HG02623 (cell line): ENCODE measurements around the gene ANXA3.
"Not testable (repeated sequence)": the region's sequence is repeated elsewhere in the genome, so short reads cannot be mapped to it uniquely, and the experiment has no call there.

Experiments used
- ATAC-seq: cut with Tn5 transposase; IDR thresholded peaks from one replicate; pipeline ENCODE4 v1.9.1; 2021; ENCODE audit warnings: moderate library complexity; ENCODE audit not compliant: unreplicated experiment

Gene ANXA3, protein sequence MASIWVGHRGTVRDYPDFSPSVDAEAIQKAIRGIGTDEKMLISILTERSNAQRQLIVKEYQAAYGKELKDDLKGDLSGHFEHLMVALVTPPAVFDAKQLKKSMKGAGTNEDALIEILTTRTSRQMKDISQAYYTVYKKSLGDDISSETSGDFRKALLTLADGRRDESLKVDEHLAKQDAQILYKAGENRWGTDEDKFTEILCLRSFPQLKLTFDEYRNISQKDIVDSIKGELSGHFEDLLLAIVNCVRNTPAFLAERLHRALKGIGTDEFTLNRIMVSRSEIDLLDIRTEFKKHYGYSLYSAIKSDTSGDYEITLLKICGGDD

DNA sequence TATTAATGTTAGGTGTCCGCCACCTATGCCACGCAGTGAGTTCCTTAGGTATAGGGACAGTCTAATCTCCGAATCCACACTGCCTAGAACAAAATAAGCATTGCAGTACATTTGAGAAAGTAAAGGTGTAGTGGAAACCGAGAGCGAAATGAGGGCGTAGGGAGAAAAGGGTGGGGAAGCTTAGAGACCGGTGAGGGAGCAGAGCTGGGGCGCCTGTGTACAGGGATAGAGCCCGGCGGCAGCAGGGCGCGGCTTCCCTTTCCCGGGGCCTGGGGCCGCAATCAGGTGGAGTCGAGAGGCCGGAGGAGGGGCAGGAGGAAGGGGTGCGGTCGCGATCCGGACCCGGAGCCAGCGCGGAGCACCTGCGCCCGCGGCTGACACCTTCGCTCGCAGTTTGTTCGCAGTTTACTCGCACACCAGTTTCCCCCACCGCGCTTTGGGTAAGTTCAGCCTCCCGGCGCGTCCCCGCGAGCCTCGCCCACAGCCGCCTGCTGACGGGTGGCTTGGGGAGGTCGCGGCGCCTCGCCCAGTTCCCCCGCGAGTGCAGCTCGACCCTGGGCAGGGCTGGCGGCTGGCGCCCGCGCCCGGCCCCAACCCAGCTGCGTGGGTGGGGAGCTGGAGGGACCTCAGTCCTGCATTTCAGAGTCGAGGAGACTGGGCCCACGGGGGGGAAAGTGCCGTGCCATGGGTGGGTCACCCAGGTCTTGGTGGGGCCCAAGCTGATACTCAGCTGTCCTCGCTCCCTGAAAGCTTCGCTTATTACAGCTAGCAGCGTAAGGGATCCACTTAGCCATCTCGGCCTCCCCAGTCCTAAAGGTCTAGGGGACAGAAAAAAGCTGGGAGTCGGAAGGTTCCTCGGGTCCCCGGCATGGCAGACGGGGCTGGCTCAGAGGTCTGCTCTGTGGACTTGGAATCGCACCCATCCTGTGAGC, at the start of gene ANXA3:
Gene ANXA3 (plus strand): TSS at position 351 of the 932 bp plus-strand sequence. CDS start 2,704 bp downstream, outside the sequence.
- no peak for ATAC-seq

DNA sequence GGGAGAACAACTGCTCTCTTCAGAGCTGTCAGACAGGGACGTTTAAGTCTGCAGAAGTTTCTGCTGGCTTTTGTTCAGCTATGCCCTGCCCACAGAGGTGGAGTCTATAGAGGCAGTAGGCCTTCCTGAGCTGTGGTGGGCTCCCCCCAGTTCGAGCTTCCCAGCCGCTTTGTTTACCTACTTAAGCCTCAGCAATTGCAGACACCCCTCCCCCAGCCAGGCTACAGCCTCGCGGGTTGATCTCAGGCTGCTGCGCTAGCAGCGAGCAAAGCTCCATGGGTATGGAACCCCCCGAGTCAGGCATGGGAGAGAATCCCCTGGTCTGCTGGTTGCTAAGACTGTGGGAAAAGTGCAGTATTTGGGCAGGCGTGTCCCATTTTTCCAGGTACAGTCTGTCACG, 45.3 kb upstream of the ANXA3 start:
- ATAC-seq = not testable (repeated sequence)

DNA sequence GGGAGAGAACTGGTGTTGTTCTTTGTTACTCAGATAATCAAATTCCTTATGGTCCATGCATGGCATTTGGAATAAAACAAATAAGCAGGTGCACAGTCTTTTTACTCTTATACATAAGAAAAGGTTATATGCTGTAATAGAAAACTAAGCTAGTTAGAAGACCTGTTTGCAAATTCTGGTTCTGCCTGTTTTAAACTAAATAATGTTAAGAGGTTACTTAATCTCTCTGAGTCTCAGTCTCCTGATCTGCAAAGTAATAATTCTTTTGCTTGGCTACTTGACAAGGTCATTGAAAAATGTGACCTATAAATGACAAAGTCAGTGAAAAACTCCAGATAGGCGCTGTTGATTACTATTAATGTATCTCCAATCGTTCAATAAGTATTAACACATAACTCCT, 42.5 kb upstream of the ANXA3 start:
- ATAC-seq = no peak

DNA sequence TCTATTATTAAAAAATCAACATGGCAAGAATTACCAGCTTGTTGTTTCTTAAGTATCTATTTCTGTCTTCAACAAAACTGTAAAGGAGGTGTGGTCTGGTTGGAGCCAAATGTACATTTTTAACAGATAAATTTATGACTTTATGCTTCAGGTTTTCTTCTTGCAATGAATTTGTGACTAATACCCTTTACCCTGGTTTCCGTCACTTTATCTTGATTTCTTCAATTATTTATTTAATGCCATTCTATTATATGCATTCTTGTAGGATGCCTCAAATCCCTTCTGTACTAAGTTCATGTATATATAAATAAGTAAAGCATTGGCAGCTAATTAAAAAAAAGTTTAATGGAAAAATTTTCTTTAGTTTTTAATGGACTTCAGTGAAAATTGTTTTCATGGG, 41.5 kb upstream of the ANXA3 start:
- no peak for ATAC-seq

DNA sequence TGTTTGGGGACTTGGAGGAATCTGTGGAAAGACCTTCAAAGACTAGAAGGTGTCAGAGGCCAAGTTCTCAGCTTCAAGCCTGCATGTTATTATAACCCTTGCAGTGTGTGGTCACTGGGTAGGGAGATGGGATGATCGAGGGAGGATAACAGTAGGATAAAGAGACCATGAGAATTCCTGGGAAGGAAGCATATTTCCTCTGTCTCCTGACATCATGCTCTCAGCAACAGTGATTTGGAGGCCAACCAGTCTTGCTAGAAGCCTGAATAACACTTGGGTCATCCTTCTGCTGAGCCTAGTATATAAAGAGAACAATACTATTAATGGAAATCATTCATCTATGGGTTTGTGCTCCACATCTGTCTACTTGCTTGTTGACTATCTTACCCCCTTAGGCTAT, 40.9 kb upstream of the ANXA3 start:
- no peak for ATAC-seq

DNA sequence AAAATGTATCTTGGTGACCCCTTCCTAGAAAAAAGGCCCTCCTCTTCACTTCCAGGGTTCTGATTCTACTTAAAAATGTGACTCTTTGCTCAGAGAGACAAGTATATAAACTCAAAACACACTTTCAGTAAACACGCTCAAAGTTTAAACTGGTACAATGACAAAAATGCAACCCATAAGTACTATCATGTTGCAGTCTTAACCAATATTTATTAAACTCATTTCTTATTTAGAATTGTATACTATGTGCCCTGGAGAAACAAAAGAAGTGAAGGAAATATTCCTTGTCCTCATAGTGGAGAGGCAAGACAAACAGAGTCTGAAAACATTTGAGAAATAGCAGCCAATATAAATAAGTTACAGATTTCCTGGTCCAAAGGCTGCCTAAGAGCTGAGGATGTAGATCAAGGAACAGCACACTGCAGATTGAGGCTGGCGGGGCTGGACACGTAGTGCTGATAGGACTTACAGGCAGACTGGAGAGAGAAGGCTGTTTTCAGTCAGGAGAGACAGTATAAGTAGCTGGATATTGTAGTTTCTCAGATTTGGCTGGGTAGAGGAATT, 39.1 kb upstream of the ANXA3 start:
- no peak for ATAC-seq

DNA sequence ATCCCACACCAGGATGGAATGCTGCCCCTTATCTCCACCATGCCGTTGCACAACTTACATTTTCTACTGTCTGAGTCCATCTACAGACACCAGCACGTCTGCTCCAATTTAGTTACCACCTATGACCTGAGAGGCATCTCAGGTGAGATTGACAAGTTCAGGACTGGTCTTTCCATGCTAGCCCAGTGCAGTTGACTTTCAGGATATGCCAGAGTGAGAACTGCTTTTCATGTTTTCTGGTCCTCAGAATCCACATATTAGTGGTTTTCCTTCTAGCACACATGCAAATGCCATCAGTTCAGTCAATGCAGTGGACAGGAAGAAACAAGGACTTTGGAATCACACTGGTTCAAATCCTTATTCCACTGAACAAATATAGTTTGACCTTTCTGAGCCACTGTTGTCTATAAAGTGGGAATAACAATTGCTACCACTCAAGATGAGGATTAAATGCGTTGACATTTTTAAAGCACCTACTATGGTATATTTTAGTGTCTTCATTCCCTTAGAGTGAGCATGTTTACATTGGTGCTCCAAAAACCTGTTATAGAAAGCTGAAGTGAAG, 38.1 kb upstream of the ANXA3 start:
- no peak for ATAC-seq

DNA sequence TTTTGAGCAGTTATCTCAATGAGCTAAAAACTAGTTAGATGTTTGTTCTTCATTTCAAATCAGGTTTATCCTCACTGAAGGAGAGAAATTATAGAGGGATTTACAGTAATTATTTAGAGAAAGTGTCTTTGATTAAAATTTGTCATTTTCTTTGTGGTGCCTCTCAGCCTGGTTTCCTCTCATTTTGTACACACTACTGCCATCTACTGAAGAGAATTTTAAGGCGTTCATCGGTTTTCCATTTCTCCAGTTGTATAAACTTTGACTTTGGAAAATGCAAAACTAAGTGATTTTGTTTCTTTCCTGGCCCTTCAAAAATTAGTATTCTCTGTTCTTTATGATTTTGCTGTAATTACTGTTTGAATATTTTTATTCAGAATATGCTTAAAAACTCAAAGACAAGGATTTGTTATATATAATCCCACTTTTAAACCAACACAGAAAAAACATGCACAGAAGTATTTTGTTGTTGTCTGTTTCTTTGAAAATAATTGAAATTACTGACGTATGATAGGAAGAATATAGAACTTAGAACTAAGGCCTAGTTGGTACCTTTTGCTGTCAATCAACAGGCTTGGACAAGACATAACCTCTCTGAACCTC, 34.4 kb upstream of the ANXA3 start:
- ATAC-seq = no peak

DNA sequence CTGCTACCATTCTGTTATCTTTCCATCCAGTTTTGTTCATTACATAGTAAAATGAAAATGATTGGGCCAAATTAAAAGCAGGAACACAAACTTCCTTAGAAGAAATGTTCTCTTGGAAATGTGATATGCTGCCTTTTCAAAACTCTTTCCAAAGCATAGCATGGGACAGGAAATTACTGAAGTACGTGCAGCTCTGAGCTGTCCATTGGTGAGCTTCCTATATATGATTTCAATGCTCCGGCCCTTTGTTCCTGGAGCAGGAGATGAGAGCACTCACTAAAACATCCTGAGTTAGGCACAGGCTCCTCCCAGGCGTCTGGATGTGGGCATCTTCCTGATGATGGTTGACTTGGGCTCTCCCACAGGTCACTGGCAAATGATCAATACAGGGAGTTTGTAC, 33.0 kb upstream of the ANXA3 start:
- no peak for ATAC-seq

DNA sequence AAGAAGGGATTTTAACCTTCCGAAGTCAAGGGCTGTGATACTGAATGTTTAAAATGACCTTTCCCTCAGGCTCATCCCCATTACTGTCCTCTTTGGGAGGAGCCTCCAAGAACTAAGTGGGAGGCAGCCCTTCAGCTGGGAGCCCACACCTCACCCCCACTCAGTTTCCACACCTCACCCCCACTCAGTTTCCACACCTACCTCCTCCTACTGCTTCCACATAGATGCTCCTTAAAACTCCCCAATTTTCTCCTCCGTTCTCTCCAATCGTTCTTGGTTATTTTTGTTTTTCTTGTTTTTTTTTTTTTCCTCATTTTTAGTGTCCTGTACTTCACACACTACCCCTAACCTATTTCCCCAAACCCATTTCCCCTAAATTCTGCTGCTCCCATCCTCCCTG, 31.6 kb upstream of the ANXA3 start:
- no peak for ATAC-seq

DNA sequence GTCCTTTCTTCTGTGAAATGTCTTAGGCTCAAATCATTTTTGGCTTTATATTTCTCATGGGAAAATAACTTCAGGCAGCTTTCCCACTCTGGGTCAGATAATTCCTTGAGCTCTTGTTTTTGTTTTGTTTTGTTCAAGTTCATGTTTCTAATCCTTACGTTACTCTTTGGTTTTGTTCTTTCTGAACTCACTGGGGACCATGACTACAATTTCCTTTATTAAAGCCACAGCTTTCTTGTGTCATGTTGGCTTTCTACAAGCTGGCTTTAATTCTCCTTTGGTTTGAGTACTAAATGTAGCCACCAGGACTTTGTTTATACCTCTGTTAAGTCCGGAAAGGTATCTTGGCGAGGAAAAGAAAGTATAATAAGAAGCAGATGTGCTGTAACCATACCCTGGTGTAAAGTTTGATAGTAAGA, 30.8 kb upstream of the ANXA3 start:
- no peak for ATAC-seq

DNA sequence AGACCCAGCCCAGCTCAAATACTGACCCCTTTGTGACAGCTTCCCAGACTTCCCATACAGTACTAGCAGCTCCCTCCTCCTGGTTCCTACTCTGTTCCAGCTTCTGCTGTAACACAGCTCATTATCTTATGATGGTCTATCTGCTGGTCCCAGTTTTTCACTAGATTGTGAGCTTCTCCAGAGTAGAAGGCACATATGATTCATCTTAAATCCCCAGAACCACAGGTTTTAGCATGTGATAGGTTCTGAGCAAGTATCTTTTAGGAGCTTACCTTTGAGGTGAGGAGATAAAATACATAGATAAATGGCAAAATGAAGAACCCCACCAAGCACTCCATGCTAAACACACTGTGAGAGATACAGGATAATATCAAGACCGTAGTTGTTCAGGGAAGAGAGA, 27.6 kb upstream of the ANXA3 start:
- ATAC-seq = no peak

DNA sequence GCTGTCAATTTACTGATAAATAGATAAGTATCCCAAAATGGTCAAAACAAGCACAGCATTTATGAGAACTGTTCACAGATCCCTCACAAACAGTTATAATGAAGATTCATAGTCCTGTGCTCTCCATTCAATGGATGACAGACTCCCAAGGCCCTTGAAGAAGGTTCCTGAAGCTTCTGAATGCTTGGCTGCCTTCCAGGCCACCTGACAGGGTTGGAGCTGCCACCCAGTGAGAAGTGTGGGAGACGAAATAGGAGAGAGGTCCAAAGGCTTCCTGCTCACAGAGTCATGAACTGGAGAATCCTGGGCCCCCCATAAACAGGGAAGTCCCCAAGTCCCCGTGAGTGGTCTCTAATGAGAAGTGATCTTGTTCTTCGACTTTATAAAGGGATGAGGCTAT, 26.0 kb upstream of the ANXA3 start:
- ATAC-seq = no peak

DNA sequence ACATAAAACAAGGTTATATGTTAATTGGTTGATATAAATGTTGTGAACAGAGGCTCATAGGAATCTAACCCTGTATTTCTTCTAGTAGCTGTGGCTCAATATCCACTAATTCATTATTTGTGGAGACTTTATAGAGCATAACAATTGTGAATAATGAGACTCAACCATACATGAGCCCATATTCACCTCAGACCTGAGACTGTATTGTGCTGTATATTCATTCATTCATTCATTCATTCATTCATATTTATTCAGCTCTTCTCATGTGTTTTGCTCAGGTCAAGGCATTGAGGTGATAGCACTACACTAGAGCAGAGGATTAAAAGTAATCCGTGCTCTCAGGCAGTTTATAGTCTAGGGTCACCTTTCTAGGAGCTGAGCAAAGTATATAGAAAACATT, 24.5 kb upstream of the ANXA3 start:
- ATAC-seq = no peak

DNA sequence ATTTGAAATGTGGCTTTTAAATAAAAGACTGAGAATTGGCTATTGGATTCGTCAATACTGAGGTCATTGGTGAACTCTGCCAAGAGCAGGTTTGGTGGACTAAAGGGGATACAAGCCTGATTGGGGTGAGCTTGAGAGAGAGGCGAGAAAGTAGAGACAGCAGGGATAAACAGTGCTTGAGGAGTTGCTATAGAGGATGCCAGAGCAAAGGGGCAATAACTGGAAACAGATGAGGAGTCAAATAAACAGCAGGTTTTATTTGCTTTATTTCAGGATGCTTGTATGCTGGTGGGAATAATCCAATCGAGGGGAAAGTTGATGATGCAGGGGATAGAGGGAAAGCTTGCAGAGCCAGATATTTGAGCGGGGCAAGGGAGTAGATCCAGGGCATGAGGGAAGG, 24.0 kb upstream of the ANXA3 start:
- no peak for ATAC-seq

DNA sequence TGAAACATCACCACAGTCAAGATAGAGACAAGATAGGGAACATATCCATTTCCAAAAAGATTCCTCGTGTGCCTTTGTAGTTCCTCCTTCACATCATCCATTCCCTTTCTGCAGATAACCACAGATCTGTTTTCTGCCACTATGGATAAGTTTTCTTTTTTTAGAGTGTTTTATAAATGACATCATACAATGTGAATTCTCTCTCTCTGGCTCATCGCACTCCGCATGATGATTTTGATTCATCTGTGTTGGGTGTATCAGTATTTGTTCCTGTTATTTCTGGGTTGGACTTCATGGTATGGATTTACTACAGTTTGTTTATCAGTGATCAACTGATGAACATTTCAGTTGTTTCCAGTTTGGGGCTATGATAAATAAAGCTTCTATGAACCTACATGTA, 23.2 kb upstream of the ANXA3 start:
- no peak for ATAC-seq

DNA sequence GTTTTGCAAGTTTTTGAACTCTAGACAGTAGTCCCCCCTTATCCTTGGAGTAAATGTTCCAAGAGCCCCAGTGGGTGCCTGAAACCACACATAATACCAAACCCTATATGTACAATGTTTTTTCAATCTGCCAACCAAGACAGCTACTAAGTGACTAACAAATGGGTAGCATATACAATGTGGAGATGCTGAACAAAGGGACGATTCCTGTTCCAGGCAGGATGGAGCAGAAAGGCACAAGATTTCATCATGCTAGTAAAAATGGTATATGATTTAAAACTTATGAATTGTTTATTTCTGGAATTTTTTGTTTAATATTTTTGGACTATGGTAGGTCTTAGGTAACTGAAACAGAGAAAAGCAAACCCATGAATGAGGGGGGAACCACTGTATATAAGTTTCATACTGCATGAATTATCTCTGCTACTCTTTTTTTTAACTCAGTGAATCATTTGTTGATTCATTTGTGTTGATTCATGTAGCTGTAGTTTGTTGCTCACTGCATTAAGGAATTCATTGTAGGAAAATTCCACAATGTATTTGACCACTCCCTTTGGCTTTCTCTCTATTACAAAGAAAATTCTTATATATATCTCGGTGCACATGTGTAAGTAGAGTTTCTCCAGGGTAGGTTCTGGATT, 21.9 kb upstream of the ANXA3 start:
- no peak for ATAC-seq

DNA sequence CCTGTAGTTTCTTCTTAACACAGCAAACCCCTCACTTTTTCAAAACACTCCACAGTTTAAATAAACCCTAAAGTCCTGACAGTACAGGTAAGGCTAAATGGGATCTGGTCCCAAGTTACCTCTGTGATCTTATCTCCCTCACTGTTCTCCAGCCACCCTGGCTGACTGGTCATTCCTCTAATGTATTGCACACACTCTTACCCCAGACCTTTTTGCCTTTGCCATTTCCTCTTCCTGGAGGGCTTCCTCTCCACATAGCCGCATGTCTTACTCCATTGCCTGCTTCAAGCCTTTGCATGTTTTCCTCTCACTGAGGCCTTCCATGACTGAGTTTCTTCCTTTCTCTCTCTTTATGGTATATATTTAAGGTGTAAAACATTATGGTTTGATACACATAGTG, 19.5 kb upstream of the ANXA3 start:
- ATAC-seq = no peak

DNA sequence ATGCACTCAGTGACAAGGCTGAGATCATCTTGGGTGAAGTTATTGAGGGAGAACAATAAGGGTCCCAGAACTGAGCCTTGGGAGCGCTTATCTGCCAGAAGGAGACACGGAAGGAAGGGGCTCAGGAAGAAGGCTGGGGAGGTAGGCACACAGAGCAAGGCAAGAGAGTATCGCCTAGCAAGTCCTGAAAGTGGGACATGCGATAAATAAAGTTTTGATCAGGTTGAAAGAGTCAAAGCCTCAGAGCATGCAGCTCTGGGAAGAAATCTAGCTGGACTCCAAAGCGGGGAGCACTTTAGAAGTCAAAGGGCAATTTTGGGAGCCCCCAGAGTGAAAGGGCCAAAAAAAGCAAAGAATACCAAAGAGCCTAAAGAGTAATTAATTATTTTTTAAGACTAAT, 17.7 kb upstream of the ANXA3 start:
- ATAC-seq = no peak

DNA sequence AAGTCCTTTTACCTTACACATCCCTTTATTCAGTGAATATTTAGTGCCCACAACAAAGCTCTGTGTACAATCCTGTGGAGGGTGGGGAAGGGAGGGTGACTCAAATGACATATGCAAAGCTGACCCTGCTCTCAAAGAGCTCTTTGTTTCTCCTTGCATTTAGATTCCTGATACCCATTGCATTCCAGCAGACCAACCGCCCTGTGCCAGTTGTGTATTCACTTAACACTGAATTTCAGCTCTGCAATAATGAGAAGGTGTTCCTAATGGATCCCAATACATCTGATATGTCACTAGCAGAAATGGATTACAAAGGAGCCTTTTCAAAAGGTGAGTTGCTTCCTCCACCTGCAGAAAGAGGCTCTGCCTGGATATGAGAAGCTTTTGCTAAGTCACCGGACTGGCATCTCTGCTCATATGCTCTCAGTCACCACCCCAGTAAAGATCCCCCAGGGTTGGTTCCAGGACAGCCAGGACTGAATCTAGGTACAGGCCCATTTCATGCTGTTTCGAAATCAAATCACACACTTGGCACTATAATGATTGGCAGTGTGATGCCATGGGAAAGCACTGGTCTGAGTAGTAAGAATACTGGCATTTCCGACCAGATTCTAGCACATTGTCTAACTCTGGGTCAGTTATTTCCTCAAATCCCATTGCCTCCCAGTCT, 17.1 kb upstream of the ANXA3 start:
- ATAC-seq = no peak
